ENCODE data around the gene TMEM258.

Gene TMEM258

DNA sequence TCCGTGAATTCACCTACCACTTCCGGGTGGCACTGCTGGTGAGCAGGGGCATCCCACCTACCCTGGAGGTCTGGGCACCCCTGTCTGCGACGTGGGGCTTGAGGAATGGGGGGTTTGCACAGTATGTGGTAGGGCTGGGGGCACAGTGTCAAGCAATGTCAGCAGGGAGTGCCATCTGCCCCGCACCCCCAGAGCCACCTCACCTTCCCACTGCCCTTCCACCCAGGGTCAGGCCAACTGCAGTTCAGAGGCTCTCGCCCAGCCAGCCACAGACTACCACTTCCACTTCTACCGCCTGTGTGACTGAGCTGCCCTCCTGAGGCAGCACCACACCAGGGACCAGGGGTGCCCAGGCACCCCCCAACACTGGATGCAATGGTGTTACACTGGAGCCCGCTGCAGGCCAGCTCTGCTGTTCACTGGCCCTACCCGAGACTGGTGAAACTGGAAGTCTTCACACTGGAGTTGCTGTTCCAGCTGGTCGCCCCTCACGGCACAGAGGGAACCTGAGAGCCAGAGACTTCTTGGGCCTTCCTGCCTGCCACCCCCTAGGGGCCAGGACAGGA, 6.5 kb downstream of the TMEM258 start:
- H3K4me3 ChIP-seq (ENCODE audit: low read depth, low read length) = no peak overlapping the region
- peak; percentile 18 for DNase-seq (ENCODE audit: low read depth)
- TF ChIP-seq, protein P1, sequence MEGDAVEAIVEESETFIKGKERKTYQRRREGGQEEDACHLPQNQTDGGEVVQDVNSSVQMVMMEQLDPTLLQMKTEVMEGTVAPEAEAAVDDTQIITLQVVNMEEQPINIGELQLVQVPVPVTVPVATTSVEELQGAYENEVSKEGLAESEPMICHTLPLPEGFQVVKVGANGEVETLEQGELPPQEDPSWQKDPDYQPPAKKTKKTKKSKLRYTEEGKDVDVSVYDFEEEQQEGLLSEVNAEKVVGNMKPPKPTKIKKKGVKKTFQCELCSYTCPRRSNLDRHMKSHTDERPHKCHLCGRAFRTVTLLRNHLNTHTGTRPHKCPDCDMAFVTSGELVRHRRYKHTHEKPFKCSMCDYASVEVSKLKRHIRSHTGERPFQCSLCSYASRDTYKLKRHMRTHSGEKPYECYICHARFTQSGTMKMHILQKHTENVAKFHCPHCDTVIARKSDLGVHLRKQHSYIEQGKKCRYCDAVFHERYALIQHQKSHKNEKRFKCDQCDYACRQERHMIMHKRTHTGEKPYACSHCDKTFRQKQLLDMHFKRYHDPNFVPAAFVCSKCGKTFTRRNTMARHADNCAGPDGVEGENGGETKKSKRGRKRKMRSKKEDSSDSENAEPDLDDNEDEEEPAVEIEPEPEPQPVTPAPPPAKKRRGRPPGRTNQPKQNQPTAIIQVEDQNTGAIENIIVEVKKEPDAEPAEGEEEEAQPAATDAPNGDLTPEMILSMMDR (IDR thresholded peaks at IDR 0.05; ENCODE audit: insufficient read depth, low read depth, low read length, missing control alignments) = no peak

DNA sequence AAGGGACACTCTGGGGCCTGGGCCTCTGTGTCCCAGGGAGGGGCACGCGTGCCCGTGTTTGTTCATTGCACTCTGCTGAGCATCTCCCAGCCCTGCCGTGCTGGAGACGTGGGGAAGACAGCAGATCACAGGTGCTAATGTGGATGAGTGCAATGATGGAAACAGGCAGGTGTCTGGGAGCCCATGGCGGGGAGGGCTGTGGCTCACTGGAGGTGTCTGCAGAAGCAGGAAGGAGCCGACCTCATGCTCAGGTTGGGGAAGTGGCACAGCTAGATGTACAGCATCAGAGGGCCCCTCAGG, 7.9 kb downstream of the TMEM258 start:
- no peak for DNase-seq (ENCODE audit: low read depth)
- H3K4me3 ChIP-seq (ENCODE audit: low read depth, low read length) = no peak overlapping the region
- TF ChIP-seq, protein P1 (IDR thresholded peaks at IDR 0.05; ENCODE audit: insufficient read depth, low read depth, low read length, missing control alignments) = no peak

DNA sequence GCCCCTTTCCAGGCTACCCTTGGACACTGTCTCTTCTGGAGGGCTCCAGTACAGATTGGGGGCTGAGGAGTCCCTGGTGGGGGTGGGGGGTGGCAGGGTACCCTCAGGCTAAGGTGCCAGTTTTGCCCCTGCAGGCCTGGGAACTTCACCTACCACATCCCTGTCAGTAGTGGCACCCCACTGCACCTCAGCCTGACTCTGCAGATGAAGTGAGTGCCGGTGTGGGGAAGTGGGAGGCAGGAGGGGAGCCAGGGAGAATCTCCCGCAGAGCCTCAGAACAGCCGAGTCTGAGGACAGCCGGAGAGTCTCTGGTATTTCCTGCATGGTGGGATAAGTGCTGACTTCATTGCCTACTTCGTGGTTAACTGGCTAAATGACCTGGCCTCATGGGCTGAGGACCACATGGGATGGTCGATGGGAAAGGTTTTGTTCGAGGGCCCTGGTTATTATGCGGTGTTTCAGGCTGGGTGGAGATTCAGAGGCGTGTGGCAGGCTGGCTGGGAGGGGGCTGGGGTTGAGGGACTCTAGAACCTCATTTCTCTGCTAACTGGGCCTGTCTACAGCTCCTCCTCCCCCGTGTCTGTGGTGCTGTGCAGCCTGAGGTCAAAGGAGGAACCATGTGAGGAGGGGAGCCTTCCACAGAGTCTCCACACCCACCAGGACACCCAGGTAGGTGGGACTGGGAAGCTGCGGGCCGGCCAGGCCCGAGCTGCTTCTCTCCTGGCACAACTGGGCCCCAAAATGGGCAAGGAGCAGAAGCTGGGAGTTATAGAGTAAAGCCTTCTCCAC, 8.5 kb downstream of the TMEM258 start:
- DNase-seq (ENCODE audit: low read depth) = no peak
- TF ChIP-seq, protein P1 (IDR thresholded peaks at IDR 0.05; ENCODE audit: insufficient read depth, low read depth, low read length, missing control alignments) = no peak
- H3K4me3 ChIP-seq (ENCODE audit: low read depth, low read length) = no peak overlapping the region

DNA sequence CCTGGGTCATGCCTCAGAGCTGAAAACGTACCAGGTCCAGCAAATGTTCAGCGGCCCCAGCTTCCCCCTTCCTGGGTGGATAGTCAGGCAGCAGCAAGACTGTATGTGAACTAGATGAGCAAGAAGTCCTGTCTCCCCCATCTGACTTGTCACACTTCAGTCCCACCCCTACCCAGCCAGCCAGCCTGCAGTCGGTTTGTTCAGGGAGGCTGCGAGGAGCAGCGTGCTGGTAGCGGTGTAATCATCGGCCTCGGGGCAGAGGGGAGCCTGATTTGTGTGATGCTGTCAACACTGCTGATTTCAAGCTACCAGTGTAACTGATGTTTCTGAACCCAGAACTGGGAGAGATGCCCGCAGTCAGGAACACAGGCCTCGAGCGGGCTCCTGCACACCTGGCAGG, 9.6 kb downstream of the TMEM258 start:
- H3K4me3 ChIP-seq (ENCODE audit: low read depth, low read length) = no peak overlapping the region
- no peak for DNase-seq (ENCODE audit: low read depth)
- TF ChIP-seq, protein P1 (IDR thresholded peaks at IDR 0.05; ENCODE audit: insufficient read depth, low read depth, low read length, missing control alignments) = no peak

DNA sequence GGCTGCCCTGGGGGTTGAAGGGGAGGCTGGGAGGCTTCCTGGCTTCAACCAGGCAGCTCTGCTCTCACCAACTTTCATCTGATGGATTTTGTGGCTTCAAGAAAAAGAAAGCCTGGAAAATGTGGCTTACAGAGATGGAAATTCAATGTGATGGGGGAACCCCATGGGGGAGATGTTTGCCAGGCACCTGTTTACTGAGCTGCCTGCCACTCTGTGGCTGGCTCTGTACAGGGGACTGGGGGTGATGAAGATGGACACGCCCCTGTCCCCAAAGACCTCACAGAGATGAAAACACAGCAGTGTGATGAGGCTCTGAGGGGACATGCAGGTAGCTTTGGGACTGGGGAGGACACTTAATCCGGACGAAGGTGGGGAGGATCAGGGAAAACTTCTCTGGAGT, 10.1 kb downstream of the TMEM258 start:
- no peak overlapping the region for H3K4me3 ChIP-seq (ENCODE audit: low read depth, low read length)
- TF ChIP-seq, protein P1 (IDR thresholded peaks at IDR 0.05; ENCODE audit: insufficient read depth, low read depth, low read length, missing control alignments) = no peak
- DNase-seq (ENCODE audit: low read depth) = no peak

DNA sequence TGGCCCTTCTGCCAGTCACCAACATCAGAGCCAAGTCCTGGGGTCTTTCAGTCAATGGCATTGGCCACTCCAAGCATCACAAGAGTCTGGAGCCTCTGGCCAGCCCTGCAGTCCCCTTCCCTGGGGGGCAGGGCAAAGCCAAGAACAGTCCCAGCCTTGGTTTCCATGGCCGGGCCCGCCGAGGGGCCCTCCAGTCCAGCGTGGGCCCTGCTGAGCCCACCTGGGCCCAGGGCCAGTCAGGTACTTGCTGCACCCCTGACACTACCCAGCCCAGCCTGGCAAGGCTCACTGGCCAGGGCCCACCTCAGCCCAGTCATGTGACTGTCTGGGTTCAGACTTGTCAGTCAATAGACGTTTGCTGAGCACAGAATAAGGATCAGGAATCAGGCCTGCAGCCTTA, 10.8 kb downstream of the TMEM258 start:
- DNase-seq (ENCODE audit: low read depth) = no peak

More for the DNA sequence above, 10.8 kb downstream of the TMEM258 start:
- TF ChIP-seq, protein P1 (IDR thresholded peaks at IDR 0.05; ENCODE audit: insufficient read depth, low read depth, low read length, missing control alignments) = no peak
- no peak overlapping the region for H3K4me3 ChIP-seq (ENCODE audit: low read depth, low read length)
